OCI-LY1 (cell line): ENCODE results near the gene PARD3.

Experiments used
- H2AFZ ChIP-seq: fragments of 200-600 bp; sonication (generic), shearing (Covaris generic); 2 replicates; pipeline ENCODE4 v1.6.0; 2014; ENCODE audit warnings: antibody characterized with exemption, mild to moderate bottlenecking, low read length
- H3F3A ChIP-seq: fragments of 200-600 bp; sonication (generic), shearing (Covaris generic); 2 replicates; pipeline ENCODE4 v1.6.0; 2014; ENCODE audit warnings: mild to moderate bottlenecking, antibody characterized with exemption, low read length, moderate library complexity; ENCODE audit not compliant: insufficient read depth
- H3K27ac ChIP-seq: fragments of 200-600 bp; sonication (generic); 2 replicates; pipeline ENCODE4 v1.5.1; 2014; ENCODE audit warnings: low read length, mixed run types, mild to moderate bottlenecking, low read depth; ENCODE audit not compliant: poor library complexity, severe bottlenecking
- H3K27me3 ChIP-seq: fragments of 200-600 bp; sonication (generic); 2 replicates; pipeline ENCODE4 v1.6.0; 2014; ENCODE audit warnings: antibody characterized with exemption, mild to moderate bottlenecking, low read length, moderate library complexity; ENCODE audit not compliant: insufficient read depth
- H3K36me3 ChIP-seq: fragments of 200-600 bp; sonication (generic); 2 replicates; pipeline ENCODE4 v1.6.1; 2014; ENCODE audit warnings: mild to moderate bottlenecking, antibody characterized with exemption, low read length, moderate library complexity, mixed read lengths; ENCODE audit not compliant: insufficient read depth
- H3K4me1 ChIP-seq: fragments of 200-600 bp; sonication (generic); 2 replicates; pipeline ENCODE4 v1.5.1; 2014; ENCODE audit warnings: mild to moderate bottlenecking, low read length, moderate library complexity; ENCODE audit not compliant: insufficient read depth, severe bottlenecking
- H3K4me2 ChIP-seq: fragments of 200-600 bp; sonication (generic), shearing (Covaris generic); 2 replicates; pipeline ENCODE4 v1.6.1; 2014; ENCODE audit warnings: low read length
- H3K4me3 ChIP-seq: fragments of 200-600 bp; sonication (generic); 2 replicates; pipeline ENCODE4 v1.5.1; 2014; ENCODE audit warnings: low read length, low read depth, mild to moderate bottlenecking, mixed read lengths; ENCODE audit not compliant: poor library complexity, severe bottlenecking
- H3K79me2 ChIP-seq: fragments of 200-600 bp; shearing (Covaris generic); 2 replicates; pipeline ENCODE4 v1.6.1; 2016; ENCODE audit warnings: mixed run types, low read length, mixed read lengths; ENCODE audit not compliant: insufficient read depth
- H3K9ac ChIP-seq: fragments of 200-600 bp; sonication (generic), shearing (Covaris generic); 2 replicates; pipeline ENCODE4 v1.6.1; 2014; ENCODE audit warnings: mild to moderate bottlenecking, low read length, mixed read lengths
- H3K9me2 ChIP-seq: fragments of 200-600 bp; sonication (generic), shearing (Covaris generic); 2 replicates; pipeline ENCODE4 v1.6.1; 2014; ENCODE audit warnings: low read depth, mild to moderate bottlenecking, low read length, mixed read lengths
- H3K9me3 ChIP-seq: fragments of 200-600 bp; shearing (Covaris generic); 2 replicates; pipeline ENCODE4 v1.6.1; 2014; ENCODE audit warnings: low read length, mixed read lengths
- H4K20me1 ChIP-seq: fragments of 200-600 bp; sonication (generic), shearing (Covaris generic); 2 replicates; pipeline ENCODE4 v1.6.0; 2016; ENCODE audit warnings: mild to moderate bottlenecking, low read length; ENCODE audit not compliant: insufficient read depth
- CTCF ChIP-seq: fragments of 200-600 bp; sonication (generic), shearing (Covaris generic); IDR thresholded peaks from 2 replicates; pipeline ENCODE4 v1.5.1; 2017; ENCODE audit warnings: mild to moderate bottlenecking, antibody characterized with exemption, low read length, moderate library complexity, mixed read lengths
- EZH2 ChIP-seq: fragments of 200-600 bp; sonication (generic), shearing (Covaris generic); IDR thresholded peaks from 2 replicates; pipeline ENCODE4 v1.8.0; 2017; ENCODE audit warnings: borderline replicate concordance, mixed run types, mild to moderate bottlenecking, antibody characterized with exemption, low read length, moderate library complexity, mixed read lengths

PARD3 gene

GRCh38 chr10:34854147-34854601 is 39.1 kb upstream of the PARD3 start:
- Histone ChIP-seq H3K27me3 (no peaks in the 10 kb centered on the region), H3K4me3 (no peak overlapping the region), H3K9me3 (no peaks in the 10 kb centered on the region), H3K9me2 (no peaks in the 10 kb centered on the region), H3K79me2 (no peaks in the 10 kb centered on the region), H3K36me3 (no peaks in the 10 kb centered on the region), H3F3A (no peaks in the 10 kb centered on the region), H3K4me2 (no peak overlapping the region), H2AFZ (no peak overlapping the region), H4K20me1 (no peaks in the 10 kb centered on the region), H3K27ac (no peak overlapping the region), H3K4me1 (no peaks in the 10 kb centered on the region), H3K9ac (no peak overlapping the region)
- no peak for TF ChIP-seq CTCF
- no peak for TF ChIP-seq EZH2

GRCh38 chr10:34853357-34853756 is 38.3 kb upstream of the PARD3 start:
- H3K27me3 ChIP-seq, result no peaks in the 10 kb centered on the region
- no peaks in the 10 kb centered on the region for H3F3A ChIP-seq
- H3K4me2 ChIP-seq, result no peak overlapping the region
- no peak overlapping the region for H3K4me3 ChIP-seq
- H3K27ac ChIP-seq, result no peak overlapping the region
- no peaks in the 10 kb centered on the region for H3K9me3 ChIP-seq
- H3K79me2 ChIP-seq, result no peaks in the 10 kb centered on the region
- no peak overlapping the region for H2AFZ ChIP-seq
- H3K9ac ChIP-seq, result no peak overlapping the region
- no peaks in the 10 kb centered on the region for H4K20me1 ChIP-seq
- H3K36me3 ChIP-seq, result no peaks in the 10 kb centered on the region
- no peaks in the 10 kb centered on the region for H3K9me2 ChIP-seq
- TF ChIP-seq CTCF, result no peak
- no peak for TF ChIP-seq EZH2
- no peaks in the 10 kb centered on the region for H3K4me1 ChIP-seq

- H3K27me3 ChIP-seq, result no peaks in the 10 kb centered on the region
- H3K79me2 ChIP-seq, result no peaks in the 10 kb centered on the region
- no peaks in the 10 kb centered on the region for H3K4me1 ChIP-seq
- H4K20me1 ChIP-seq, result no peaks in the 10 kb centered on the region
- no peak overlapping the region for H2AFZ ChIP-seq
- no peak overlapping the region for H3K27ac ChIP-seq
- H3F3A ChIP-seq, result no peaks in the 10 kb centered on the region
- H3K9me3 ChIP-seq, result no peaks in the 10 kb centered on the region
- no peak for TF ChIP-seq CTCF
- no peak for TF ChIP-seq EZH2
- H3K9me2 ChIP-seq, result no peaks in the 10 kb centered on the region
- H3K9ac ChIP-seq, result no peak overlapping the region
- no peaks in the 10 kb centered on the region for H3K36me3 ChIP-seq
- no peak overlapping the region for H3K4me2 ChIP-seq
- no peak overlapping the region for H3K4me3 ChIP-seq
Observed at GRCh38 chr10:34850558-34850957, 35.5 kb upstream of the PARD3 start.
